Effector memory CD8-positive, alpha-beta T cell (primary cell): ENCODE measurements around the gene CLSTN2.

Source experiments
- ATAC-seq: fragments of 150-1000 bp; cut with Tn5 transposase; replicated peaks from 2 replicates; pipeline ENCODE4 v1.10.0; 2021; ENCODE audit warnings: mild to moderate bottlenecking, moderate library complexity
- DNase-seq, 3 experiments: peaks; one replicate each; pipeline ENCODE4 v3.0.0; 2021
- H3K27ac Mint-ChIP-seq, 2 donors: one replicate each; pipeline ENCODE4 v1.8.0; 2022; ENCODE audit warnings: mild to moderate bottlenecking in 2 of 2, mixed read lengths in 2 of 2, moderate library complexity in 2 of 2
- H3K27me3 Mint-ChIP-seq, 2 donors: one replicate each; pipeline ENCODE4 v1.8.0; 2022; ENCODE audit warnings: mixed read lengths in 2 of 2
- H3K36me3 Mint-ChIP-seq: one replicate; pipeline ENCODE4 v1.8.0; 2022; ENCODE audit warnings: mild to moderate bottlenecking, moderate library complexity, mixed read lengths; ENCODE audit not compliant: insufficient read depth
- H3K4me1 Mint-ChIP-seq, 2 donors: one replicate each; pipeline ENCODE4 v1.8.0; 2022; ENCODE audit warnings: low read depth in 2 of 2, mixed read lengths in 2 of 2
- H3K4me3 Mint-ChIP-seq, 2 donors: one replicate each; pipeline ENCODE4 v1.8.0; 2022; ENCODE audit warnings: mild to moderate bottlenecking in 2 of 2, mixed read lengths in 2 of 2, moderate library complexity in 2 of 2
- H3K9me3 Mint-ChIP-seq, 2 donors: one replicate each; pipeline ENCODE4 v1.8.0; 2022; ENCODE audit warnings: mixed read lengths in 2 of 2

CLSTN2 gene

DNA sequence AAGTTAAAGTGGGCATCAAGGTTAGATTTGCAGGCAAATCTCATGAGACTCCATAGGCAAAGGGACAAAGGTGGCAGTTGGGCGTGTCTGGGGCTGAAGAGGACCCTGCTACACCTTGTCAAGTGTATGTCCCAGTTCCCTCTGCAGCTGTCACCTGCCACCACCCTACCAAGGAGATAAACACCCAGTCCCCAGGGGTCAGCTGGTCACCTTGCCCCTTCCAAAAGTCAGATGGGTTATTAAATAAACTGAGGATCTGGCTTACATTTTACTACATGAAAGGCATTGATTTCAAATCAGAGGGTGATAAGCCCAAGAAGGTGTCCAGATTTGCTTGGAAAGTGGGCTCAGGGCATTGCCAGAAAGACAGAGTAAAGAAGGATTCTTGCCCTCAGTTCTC is 494.8 kb downstream of the CLSTN2 start:
- Mint-ChIP-seq H3K27me3 (peaks cover 9% of the 10 kb centered on the region in 2 donors), H3K4me3 (no peak overlapping the region), H3K9me3 (no peaks in the 10 kb centered on the region), H3K27ac (no peak overlapping the region), H3K36me3 (no peaks in the 10 kb centered on the region), H3K4me1 (no peaks in the 10 kb centered on the region)
- no peak for ATAC-seq
- no peak for DNase-seq

DNA sequence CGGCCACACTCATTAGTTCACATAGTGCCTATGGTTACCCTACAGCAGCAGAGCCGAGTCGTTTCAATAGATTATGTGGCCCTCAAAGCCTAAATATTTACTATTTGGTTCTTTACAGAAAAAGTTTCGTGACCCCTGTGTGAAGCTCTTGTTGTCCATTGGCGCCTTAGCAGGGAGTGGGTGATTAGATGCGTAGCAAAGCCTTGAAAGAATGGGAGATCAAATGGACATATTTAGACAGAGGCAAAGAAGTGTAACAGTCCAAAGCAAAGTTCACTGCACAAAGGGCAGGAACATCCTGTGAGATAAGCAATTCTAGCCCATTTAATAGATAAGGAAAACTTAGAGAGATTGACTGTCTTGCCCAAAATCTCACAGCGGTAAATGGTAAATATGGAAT is 495.5 kb downstream of the CLSTN2 start:
- Mint-ChIP-seq H3K27me3 (peaks cover 9% of the 10 kb centered on the region in 2 donors), H3K4me3 (no peak overlapping the region), H3K36me3 (no peaks in the 10 kb centered on the region), H3K4me1 (no peaks in the 10 kb centered on the region), H3K9me3 (no peaks in the 10 kb centered on the region), H3K27ac (no peak overlapping the region)
- DNase-seq (no peak), ATAC-seq (no peak)

DNA sequence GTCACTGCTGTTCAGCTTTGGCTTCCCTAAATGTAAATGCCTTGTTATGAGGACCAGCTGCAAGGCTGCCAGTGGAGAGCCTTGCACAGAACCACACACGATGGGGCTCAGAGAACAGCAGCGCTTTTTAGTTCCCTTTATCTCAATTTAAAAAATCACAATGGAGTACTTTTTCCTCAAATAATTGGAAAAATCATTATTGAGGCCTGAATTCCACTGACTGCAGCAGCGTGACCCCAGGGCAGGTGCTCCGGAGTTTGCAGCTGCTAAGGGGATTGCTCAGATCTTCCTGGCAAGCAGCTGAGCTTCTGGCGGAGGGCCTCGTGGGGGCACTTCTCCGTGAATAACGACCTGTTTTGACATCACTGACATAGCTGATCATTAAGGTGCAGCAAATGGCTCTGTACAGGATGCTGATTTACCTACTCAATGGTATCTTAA is 497.3 kb downstream of the CLSTN2 start:
- Mint-ChIP-seq H3K27ac (no peak overlapping the region), H3K4me3 (no peak overlapping the region), H3K27me3 (peaks cover 17 to 19% of the 10 kb centered on the region in 2 donors), H3K9me3 (no peaks in the 10 kb centered on the region), H3K36me3 (no peaks in the 10 kb centered on the region), H3K4me1 (no peaks in the 10 kb centered on the region)
- DNase-seq (no peak), ATAC-seq (no peak)

DNA sequence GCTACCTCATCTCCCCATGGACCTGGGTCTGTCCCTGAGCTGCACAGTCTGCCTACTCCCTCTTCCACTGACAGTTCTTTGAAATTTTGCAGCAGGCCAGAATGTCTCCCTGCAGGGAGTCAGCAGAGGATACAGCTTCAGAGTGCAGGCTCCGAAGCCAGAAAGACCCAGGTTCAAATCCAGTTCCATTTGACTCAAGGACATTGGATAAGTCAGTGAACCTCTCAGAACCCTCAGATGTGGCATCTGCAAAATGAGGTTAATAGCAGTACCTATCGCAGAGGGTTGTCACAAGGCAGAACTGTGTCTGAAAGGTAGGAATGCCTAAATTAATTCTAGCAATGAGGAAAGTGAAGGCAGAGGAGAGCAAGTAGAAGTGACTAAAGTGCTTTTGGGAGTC is 498.4 kb downstream of the CLSTN2 start:
- no peak overlapping the region for H3K27ac Mint-ChIP-seq
- no peak overlapping the region for H3K4me3 Mint-ChIP-seq
- ATAC-seq, result no peak
- no peak for DNase-seq
- H3K4me1 Mint-ChIP-seq, result no peaks in the 10 kb centered on the region
- no peaks in the 10 kb centered on the region for H3K9me3 Mint-ChIP-seq
- H3K27me3 Mint-ChIP-seq, result peaks cover 17 to 19% of the 10 kb centered on the region in 2 donors
- H3K36me3 Mint-ChIP-seq, result no peaks in the 10 kb centered on the region

DNA sequence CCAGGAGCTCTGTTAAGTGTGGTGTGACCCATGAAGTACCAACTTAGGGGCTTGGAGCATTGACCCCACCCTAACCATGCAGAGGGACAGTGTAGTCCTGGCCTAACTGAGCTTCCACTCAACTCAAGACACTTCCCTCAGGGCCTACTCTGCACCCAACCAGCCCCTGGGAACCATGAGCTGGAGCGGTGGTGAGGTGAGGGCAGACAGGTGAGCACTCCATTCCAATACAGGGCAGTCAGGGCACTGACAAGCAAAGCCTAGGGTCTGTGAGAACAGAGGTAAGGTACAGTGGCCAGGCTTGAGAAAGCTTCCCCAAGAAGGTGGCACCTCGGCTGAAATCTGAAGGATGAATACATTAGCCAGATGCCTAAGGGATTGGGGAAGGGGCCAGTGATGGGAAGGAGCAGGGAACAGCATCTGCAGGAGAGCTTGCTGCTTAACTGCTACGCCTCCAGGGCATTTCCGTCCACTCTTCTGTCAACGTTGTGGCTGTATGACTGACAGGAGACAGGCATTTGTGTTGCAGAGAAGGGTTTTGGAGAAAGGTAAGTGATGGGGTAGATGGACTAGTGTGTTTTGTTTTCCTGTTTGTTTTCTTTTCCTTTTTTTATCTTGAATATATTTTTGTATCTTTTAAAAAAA is 499.4 kb downstream of the CLSTN2 start:
- no peaks in the 10 kb centered on the region for H3K36me3 Mint-ChIP-seq
- no peak overlapping the region for H3K27ac Mint-ChIP-seq
- ATAC-seq, result no peak
- no peak overlapping the region for H3K4me3 Mint-ChIP-seq
- no peaks in the 10 kb centered on the region for H3K4me1 Mint-ChIP-seq
- no peaks in the 10 kb centered on the region for H3K9me3 Mint-ChIP-seq
- peaks cover 9 to 19% of the 10 kb centered on the region in 2 donors for H3K27me3 Mint-ChIP-seq
- DNase-seq, result no peak

DNA sequence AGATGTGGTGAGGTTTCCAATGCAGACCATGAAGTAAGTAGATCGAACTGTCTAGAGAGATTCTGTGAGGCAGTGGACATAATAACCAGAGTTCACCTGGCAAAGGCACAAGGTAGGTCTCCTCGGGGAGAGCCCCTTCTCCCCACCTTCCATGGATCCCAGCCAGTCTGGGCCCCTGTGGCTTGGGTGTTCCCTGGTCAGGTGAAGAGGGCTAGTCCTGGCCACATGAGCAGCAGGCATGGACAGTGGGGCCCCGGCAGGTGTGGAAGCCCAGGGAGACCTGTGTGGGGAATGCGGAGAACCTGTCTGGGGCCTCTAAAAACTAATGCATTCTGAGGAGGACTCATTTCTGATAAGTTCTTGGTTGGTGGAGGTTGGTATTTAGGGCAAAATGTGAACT is 501.4 kb downstream of the CLSTN2 start:
- Mint-ChIP-seq H3K27me3 (peaks cover 8 to 14% of the 10 kb centered on the region in 2 donors), H3K4me3 (no peak overlapping the region), H3K36me3 (peaks cover 4% of the 10 kb centered on the region), H3K9me3 (no peaks in the 10 kb centered on the region), H3K4me1 (no peaks in the 10 kb centered on the region), H3K27ac (no peak overlapping the region)
- ATAC-seq (no peak), DNase-seq (no peak)

DNA sequence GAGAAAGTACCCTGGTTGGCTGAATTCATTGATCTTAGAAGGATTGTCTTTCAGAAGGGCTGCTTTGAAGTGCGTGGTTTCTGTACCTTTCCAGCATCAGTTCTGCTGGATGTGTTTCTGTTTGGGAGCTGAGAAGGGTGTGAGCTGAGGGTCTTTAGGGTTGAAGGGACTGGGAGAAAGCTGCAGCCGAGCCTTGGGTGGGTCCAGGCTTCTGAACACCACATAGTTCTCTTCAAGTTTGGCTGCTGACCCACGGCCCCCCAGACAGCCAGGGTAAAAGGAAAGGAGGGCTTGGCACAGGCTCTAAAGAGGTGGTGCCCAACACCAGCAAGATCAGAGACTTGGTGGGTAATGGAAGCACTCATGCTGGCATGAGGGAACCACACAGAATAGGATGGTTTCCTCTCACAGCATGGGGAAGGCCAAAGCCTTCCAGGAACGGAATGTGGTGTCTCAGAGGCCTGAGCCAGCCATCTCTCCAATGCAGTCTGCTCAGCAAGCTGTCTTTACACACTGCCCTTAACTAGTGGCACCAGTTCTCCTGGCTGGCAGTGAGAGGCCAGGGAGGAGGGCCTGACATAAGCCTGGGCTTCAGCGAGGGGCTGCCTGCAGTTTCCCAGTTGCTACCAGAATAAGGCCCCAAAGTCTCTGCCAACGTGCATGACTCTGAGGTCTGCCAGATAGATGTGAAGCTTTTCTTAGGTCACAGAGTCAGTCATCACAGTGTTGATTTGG is 503.9 kb downstream of the CLSTN2 start:
- Mint-ChIP-seq H3K27ac (no peak overlapping the region), H3K36me3 (peaks cover 5% of the 10 kb centered on the region), H3K9me3 (no peaks in the 10 kb centered on the region), H3K4me1 (no peaks in the 10 kb centered on the region), H3K4me3 (no peak overlapping the region), H3K27me3 (peaks cover 8 to 21% of the 10 kb centered on the region in 2 donors)
- no peak for DNase-seq
- no peak for ATAC-seq

DNA sequence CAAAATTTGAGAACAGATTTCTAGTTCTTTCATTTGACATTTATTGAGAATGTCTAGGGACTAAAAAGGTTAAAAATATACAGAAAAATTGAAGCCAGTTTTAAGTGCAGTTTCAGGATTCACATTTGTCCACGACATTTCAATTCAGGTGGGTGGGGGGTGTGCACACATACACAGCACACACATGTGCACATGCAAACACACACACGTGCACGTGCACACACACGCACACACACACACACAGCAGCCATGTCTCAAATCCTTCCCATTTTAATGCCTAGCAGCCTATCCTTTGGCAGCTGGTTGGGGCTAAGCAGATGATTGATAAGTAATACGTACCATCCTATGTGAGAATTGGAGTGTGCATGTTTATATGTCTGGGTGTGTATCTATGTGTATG is 504.5 kb downstream of the CLSTN2 start:
- Mint-ChIP-seq H3K4me1 (no peaks in the 10 kb centered on the region), H3K9me3 (no peaks in the 10 kb centered on the region), H3K4me3 (no peak overlapping the region), H3K27me3 (peaks cover 8 to 21% of the 10 kb centered on the region in 2 donors), H3K36me3 (peaks cover 5% of the 10 kb centered on the region), H3K27ac (no peak overlapping the region)
- DNase-seq, result no peak
- no peak for ATAC-seq

DNA sequence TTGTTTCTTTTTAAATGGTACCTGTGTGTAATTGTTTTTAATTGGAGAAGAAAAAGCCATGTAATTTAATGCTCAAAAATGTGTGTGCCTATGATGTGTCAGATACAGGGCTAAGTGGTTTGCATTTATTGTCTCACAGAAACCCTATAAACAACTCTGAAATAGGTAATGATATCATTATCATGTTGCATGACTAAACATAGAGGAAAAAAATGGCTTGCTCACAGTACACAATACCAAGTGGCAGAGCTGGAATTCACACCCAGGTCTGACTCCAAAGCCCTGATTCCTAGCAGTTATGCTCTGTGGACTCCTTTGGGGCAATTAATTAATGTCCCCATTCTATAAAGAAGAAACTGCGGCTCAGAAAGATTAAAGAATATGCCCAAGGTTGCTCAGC is 505.5 kb downstream of the CLSTN2 start:
- Mint-ChIP-seq H3K27me3 (peaks cover 8 to 21% of the 10 kb centered on the region in 2 donors), H3K36me3 (peaks cover 5% of the 10 kb centered on the region), H3K4me1 (no peaks in the 10 kb centered on the region), H3K27ac (no peak overlapping the region), H3K4me3 (no peak overlapping the region), H3K9me3 (no peaks in the 10 kb centered on the region)
- ATAC-seq (no peak), DNase-seq (no peak)

DNA sequence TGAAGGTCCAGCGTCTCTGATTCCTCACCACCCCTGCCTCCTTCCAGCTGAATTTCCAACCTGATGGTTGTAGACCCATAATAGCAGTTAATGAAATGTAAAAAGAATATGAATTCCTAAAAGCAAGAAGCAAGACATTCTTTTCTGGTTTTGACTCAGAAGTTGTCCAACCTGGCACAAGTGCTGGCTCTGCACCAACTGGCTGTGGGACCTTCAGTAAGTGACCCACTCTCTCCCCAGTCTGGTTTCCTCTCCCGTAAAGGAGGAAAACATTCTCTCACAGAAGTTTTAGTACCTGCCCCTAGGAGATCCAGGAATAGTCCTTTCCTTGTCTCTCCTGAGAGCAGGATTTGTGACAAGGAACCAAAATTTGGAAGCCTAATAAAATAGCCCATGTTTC is 506.0 kb downstream of the CLSTN2 start:
- Mint-ChIP-seq H3K4me1 (no peaks in the 10 kb centered on the region), H3K4me3 (no peak overlapping the region), H3K27me3 (peaks cover 6 to 18% of the 10 kb centered on the region in 2 donors), H3K36me3 (peaks cover 5% of the 10 kb centered on the region), H3K9me3 (no peaks in the 10 kb centered on the region), H3K27ac (no peak overlapping the region)
- no peak for DNase-seq
- ATAC-seq, result no peak

DNA sequence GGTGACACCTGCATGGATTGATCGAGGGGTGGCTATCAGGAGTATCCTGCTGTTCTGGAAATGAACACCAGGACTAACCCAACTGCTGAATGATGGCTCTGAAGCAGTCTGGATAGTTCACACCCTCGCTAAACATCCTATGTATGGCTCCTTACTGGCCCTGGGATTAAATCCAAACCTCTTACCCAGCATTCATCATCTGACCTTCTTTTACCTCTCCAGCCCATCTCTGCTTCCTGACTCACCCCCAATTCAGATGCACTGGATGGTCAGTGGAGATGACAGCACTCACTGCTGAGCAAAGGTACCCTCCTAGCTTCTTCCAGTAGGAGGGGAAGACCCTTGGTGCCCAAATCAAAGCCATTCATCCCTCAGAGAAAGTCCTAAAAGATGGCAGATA is 507.6 kb downstream of the CLSTN2 start:
- Mint-ChIP-seq H3K27ac (no peak overlapping the region), H3K36me3 (peaks cover 5% of the 10 kb centered on the region), H3K9me3 (no peaks in the 10 kb centered on the region), H3K4me1 (no peaks in the 10 kb centered on the region), H3K4me3 (no peak overlapping the region), H3K27me3 (peaks cover 0 to 12% of the 10 kb centered on the region in 2 donors)
- ATAC-seq (no peak), DNase-seq (no peak)

DNA sequence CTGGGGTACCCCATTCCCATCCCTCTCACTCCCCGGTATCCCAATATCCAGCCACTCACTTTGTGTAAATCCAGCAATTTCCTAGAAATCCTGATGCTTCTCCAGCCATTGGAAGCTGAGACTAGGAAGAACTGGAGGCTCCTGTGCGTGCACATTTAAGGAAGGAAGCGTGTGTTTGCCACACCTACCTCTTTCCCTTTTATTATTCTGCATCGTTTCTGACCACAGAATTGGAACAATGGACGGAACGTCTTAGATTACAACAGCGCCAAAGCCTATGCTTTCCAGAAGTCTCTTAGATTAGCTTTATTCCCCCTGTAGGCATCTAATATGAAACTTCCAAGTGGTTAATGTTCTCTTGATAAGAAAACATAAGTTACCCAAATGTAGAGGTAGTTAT is 508.1 kb downstream of the CLSTN2 start:
- no peak for DNase-seq

DNA sequence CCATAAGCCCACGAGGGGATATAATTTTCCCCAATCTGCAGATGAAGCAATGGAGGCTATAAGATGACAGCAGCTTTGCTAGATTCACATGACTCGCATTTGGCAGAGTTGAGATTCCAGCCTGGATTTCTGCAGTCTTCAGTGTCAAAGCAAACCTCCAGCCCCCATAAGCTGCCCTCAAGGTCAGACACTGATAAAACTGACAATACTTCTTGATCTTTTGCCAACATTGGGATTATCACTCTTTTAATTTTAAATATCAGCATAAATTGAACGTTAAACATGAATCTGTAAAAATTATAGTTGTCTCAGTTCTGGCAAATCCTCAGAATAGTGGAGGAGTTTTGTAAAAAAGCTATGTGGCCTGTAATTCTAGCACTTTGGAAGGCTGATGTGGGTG is 508.8 kb downstream of the CLSTN2 start:
- peaks cover 0 to 12% of the 10 kb centered on the region in 2 donors for H3K27me3 Mint-ChIP-seq
- DNase-seq (no peak), ATAC-seq (no peak)
- H3K4me3 Mint-ChIP-seq, result no peak overlapping the region
- H3K27ac Mint-ChIP-seq, result no peak overlapping the region
- no peaks in the 10 kb centered on the region for H3K4me1 Mint-ChIP-seq
- no peaks in the 10 kb centered on the region for H3K9me3 Mint-ChIP-seq
- peaks cover 5% of the 10 kb centered on the region for H3K36me3 Mint-ChIP-seq

More for the DNA sequence above, 508.1 kb downstream of the CLSTN2 start:
- no peak overlapping the region for H3K4me3 Mint-ChIP-seq
- H3K36me3 Mint-ChIP-seq, result peaks cover 5% of the 10 kb centered on the region
- peaks cover 0 to 12% of the 10 kb centered on the region in 2 donors for H3K27me3 Mint-ChIP-seq
- H3K4me1 Mint-ChIP-seq, result no peaks in the 10 kb centered on the region
- H3K9me3 Mint-ChIP-seq, result no peaks in the 10 kb centered on the region
- no peak for ATAC-seq
- H3K27ac Mint-ChIP-seq, result no peak overlapping the region

DNA sequence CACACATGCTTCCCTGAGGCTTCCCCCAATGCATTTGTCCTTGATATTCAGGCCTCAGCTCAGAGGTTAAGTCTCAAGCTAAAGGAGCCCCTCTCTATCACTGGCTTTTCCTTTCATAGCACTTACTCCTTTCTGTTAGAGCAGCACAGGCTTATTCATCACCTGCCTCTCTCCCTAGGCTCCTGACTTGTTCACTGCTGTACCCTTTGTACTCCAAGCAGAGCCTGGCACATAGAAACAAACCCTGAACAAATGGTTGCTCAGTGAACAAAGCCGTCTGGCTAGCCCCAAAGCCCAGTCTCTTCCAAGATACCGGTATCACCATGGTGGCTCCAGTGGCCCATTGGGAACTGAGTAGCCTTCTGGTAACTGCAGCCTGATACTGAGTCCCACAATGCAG is 511.7 kb downstream of the CLSTN2 start:
- no peak overlapping the region for H3K27ac Mint-ChIP-seq
- H3K9me3 Mint-ChIP-seq, result peaks cover 0 to 5% of the 10 kb centered on the region in 2 donors
- H3K4me3 Mint-ChIP-seq, result no peak overlapping the region
- no peak for DNase-seq
- peaks cover 0 to 12% of the 10 kb centered on the region in 2 donors for H3K27me3 Mint-ChIP-seq
- no peaks in the 10 kb centered on the region for H3K4me1 Mint-ChIP-seq
- no peaks in the 10 kb centered on the region for H3K36me3 Mint-ChIP-seq
- ATAC-seq, result no peak
